ENCODE results near the gene PRUNE2. TPM values are rescaled to one million over a fixed set of nuclear protein-coding genes. Genes with fewer than 3 reads are reported as not detected.

PRUNE2 gene
- total and polyA plus RNA-seq, 4 donors, result 3.8 to 18.1 (median 7.8) TPM

DNA sequence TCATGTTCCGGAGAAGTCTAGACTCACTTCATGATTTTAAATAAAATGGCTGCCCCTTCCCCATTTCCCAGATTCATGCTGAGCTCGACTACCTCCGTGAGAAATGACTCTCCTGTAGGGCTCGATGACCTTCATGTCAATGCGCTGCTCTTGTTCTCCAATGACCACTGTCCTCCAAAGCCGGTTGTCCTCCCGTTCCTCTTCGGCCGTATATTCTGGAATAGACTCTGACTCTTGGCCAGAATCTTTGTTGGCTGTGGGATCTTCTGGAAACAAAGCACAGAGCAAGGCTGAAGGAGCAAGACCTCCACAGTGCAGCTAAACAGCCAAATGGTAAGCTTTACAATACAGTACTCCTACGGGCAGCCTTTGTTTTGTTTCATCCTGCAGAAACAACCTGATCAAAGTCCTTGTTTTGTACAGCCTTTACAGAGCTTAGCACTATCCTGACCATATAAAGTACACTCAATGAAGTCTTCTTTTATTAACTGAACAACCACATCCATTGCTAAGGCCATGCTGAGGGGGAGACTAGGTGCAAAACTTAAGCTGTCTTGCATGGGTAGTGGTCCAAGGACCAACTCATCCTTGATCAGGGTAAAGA lies 261.2 kb downstream of the PRUNE2 start:
- H3K9ac ChIP-seq (ENCODE audit: insufficient read depth in 1 of 2, low read length in 2 of 2), result no peak overlapping the region
- ATAC-seq (ENCODE audit: insufficient read depth, low FRiP score) (no peak), DNase-seq (no peak)
- 97 to 98% methylated on average over 10 of the region's 10 CpGs for WGBS, 2 donors
- no peaks in the 10 kb centered on the region for H3K36me3 ChIP-seq (ENCODE audit: control insufficient read depth in 4 of 4, insufficient read depth in 4 of 4, low read length in 4 of 4)
- H3K27ac ChIP-seq (ENCODE audit: low read depth in 1 of 2, low read length in 1 of 2), result no peak overlapping the region
- peaks cover 0 to 3% (median 0%) of the 10 kb centered on the region in 4 donors for H3K9me3 ChIP-seq (ENCODE audit: control insufficient read depth in 4 of 4, insufficient read depth in 3 of 4, low read length in 3 of 4)
- no peaks in the 10 kb centered on the region for H3K27me3 ChIP-seq (ENCODE audit: control insufficient read depth in 3 of 3, insufficient read depth in 3 of 3, low read length in 2 of 3)
- no peak overlapping the region for H3K4me3 ChIP-seq
- peaks cover 0 to 7% (median 0%) of the 10 kb centered on the region in 5 donors for H3K4me1 ChIP-seq (ENCODE audit: control insufficient read depth in 5 of 5, insufficient read depth in 5 of 5, low read length in 5 of 5)
- TF ChIP-seq, protein P1, sequence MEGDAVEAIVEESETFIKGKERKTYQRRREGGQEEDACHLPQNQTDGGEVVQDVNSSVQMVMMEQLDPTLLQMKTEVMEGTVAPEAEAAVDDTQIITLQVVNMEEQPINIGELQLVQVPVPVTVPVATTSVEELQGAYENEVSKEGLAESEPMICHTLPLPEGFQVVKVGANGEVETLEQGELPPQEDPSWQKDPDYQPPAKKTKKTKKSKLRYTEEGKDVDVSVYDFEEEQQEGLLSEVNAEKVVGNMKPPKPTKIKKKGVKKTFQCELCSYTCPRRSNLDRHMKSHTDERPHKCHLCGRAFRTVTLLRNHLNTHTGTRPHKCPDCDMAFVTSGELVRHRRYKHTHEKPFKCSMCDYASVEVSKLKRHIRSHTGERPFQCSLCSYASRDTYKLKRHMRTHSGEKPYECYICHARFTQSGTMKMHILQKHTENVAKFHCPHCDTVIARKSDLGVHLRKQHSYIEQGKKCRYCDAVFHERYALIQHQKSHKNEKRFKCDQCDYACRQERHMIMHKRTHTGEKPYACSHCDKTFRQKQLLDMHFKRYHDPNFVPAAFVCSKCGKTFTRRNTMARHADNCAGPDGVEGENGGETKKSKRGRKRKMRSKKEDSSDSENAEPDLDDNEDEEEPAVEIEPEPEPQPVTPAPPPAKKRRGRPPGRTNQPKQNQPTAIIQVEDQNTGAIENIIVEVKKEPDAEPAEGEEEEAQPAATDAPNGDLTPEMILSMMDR (IDR thresholded peaks at IDR 0.05; ENCODE audit: control extremely low read depth, extremely low read depth), result no peak

DNA sequence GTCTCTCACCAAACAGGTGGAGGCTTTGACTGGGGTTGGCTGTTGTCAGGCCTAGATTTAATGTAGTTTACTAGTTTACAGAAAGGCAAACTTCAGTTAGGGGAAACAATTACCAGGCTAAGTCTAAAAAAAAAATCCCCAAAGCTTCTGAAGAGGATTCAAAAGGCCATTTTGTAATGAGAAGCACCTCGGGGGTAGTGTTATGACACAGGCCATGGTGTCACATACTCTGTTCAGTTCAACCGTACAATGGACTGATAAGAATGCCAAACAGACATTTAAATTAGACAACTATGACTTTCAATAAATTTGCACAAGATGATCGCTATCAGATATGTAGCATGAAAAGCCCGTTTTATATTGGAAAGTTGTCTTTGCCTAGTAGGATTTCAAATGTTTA lies 261.7 kb downstream of the PRUNE2 start:
- DNase-seq, result no peak
- no peak overlapping the region for H3K4me3 ChIP-seq
- H3K36me3 ChIP-seq (ENCODE audit: control insufficient read depth in 4 of 4, insufficient read depth in 4 of 4, low read length in 4 of 4), result no peaks in the 10 kb centered on the region
- no peak for ATAC-seq (ENCODE audit: insufficient read depth, low FRiP score)
- H3K9me3 ChIP-seq (ENCODE audit: control insufficient read depth in 4 of 4, insufficient read depth in 3 of 4, low read length in 3 of 4), result peaks cover 0 to 3% (median 0%) of the 10 kb centered on the region in 4 donors
- no peak overlapping the region for H3K27ac ChIP-seq (ENCODE audit: low read depth in 1 of 2, low read length in 1 of 2)
- WGBS, 2 donors, result 63 to 78% methylated on average over 4 of the region's 4 CpGs
- no peak overlapping the region for H3K9ac ChIP-seq (ENCODE audit: insufficient read depth in 1 of 2, low read length in 2 of 2)
- H3K27me3 ChIP-seq (ENCODE audit: control insufficient read depth in 3 of 3, insufficient read depth in 3 of 3, low read length in 2 of 3), result no peaks in the 10 kb centered on the region
- H3K4me1 ChIP-seq (ENCODE audit: control insufficient read depth in 5 of 5, insufficient read depth in 5 of 5, low read length in 5 of 5), result peaks cover 0 to 7% (median 0%) of the 10 kb centered on the region in 5 donors
- TF ChIP-seq, protein P1 (IDR thresholded peaks at IDR 0.05; ENCODE audit: control extremely low read depth, extremely low read depth), result no peak

DNA sequence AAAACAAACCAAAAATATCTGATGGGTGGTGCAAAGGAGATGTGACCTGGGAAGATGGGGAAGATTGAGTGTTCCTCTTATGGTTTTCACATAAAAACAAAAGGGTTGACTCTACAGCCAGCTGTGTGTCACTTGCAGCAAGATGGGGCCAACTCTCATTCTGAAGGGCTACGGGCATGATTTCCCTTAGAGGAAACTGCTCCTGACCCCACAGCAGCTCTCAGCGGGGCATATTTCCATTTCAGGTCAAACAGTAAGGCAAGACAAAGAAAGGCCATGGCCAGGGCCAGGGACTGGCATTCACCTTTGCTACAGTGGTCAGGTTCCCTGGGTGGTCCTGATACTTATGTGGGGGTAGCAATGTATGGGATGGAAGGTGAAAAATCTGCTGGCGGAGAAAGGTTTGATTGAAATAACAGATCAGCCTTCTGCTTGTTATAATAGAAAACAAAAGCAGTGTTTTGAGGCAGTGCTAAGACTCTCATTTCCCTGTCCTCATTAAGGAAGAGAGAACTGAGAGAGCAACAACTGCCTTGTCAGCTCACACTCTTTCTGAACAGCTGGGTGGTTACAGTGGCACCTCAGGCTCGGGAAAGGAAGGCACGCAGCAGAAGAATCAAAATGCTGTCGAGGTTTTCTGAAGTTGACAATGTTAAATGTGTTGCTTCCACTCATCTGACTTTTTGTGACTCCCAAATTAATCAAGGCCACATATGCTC lies 262.4 kb downstream of the PRUNE2 start:
- Histone ChIP-seq H3K27ac (ENCODE audit: low read depth in 1 of 2, low read length in 1 of 2) (no peak overlapping the region), H3K9me3 (ENCODE audit: control insufficient read depth in 4 of 4, insufficient read depth in 3 of 4, low read length in 3 of 4) (peaks cover 0 to 3% (median 0%) of the 10 kb centered on the region in 4 donors), H3K4me3 (no peak overlapping the region), H3K4me1 (ENCODE audit: control insufficient read depth in 5 of 5, insufficient read depth in 5 of 5, low read length in 5 of 5) (peaks cover 0 to 7% (median 0%) of the 10 kb centered on the region in 5 donors), H3K36me3 (ENCODE audit: control insufficient read depth in 4 of 4, insufficient read depth in 4 of 4, low read length in 4 of 4) (no peaks in the 10 kb centered on the region), H3K27me3 (ENCODE audit: control insufficient read depth in 3 of 3, insufficient read depth in 3 of 3, low read length in 2 of 3) (no peaks in the 10 kb centered on the region), H3K9ac (ENCODE audit: insufficient read depth in 1 of 2, low read length in 2 of 2) (no peak overlapping the region)
- TF ChIP-seq, protein P1 (IDR thresholded peaks at IDR 0.05; ENCODE audit: control extremely low read depth, extremely low read depth), result no peak
- DNase-seq (peak; percentile 36 to 64 (median 42)), ATAC-seq (ENCODE audit: insufficient read depth, low FRiP score) (no peak)
- 41 to 61% methylated on average over 6 of the region's 6 CpGs for WGBS, 2 donors
